ENCODE measurements around the gene FAM228A.

FAM228A gene

GRCh38 chr2:24222946-24223345 lies 48.1 kb downstream of the FAM228A start:
- no peak for TF ChIP-seq ZSCAN23 (tag by site-specific recombination; IDR thresholded peaks at IDR 0.05)
- no peak for TF ChIP-seq KLF10 (tag by site-specific recombination; IDR thresholded peaks at IDR 0.05)
- TF ChIP-seq ELK4 (IDR thresholded peaks at IDR 0.05; ENCODE audit: borderline replicate concordance, low read depth, low read length), result no peak
- TF ChIP-seq ZNF692 (tag by site-specific recombination; IDR thresholded peaks at IDR 0.05), result no peak
- no peak for TF ChIP-seq ZNF704 (tag by site-specific recombination; IDR thresholded peaks at IDR 0.05)
- TF ChIP-seq, protein P1, sequence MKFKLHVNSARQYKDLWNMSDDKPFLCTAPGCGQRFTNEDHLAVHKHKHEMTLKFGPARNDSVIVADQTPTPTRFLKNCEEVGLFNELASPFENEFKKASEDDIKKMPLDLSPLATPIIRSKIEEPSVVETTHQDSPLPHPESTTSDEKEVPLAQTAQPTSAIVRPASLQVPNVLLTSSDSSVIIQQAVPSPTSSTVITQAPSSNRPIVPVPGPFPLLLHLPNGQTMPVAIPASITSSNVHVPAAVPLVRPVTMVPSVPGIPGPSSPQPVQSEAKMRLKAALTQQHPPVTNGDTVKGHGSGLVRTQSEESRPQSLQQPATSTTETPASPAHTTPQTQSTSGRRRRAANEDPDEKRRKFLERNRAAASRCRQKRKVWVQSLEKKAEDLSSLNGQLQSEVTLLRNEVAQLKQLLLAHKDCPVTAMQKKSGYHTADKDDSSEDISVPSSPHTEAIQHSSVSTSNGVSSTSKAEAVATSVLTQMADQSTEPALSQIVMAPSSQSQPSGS (tag by site-specific recombination; IDR thresholded peaks at IDR 0.05; ENCODE audit: low read depth), result no peak
- TF ChIP-seq ZNF184 (tag by site-specific recombination; IDR thresholded peaks at IDR 0.05), result no peak
- TF ChIP-seq, protein P2, sequence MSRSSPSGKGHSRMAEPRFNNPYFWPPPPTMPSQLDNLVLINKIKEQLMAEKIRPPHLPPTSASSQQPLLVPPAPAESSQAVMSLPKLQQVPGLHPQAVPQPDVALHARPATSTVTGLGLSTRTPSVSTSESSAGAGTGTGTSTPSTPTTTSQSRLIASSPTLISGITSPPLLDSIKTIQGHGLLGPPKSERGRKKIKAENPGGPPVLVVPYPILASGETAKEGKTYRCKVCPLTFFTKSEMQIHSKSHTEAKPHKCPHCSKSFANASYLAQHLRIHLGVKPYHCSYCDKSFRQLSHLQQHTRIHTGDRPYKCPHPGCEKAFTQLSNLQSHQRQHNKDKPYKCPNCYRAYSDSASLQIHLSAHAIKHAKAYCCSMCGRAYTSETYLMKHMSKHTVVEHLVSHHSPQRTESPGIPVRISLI (tag by site-specific recombination; IDR thresholded peaks at IDR 0.05), result no peak
- no peak for TF ChIP-seq GFI1B (tag by site-specific recombination; IDR thresholded peaks at IDR 0.05)
- TF ChIP-seq ZNF664 (tag by site-specific recombination; IDR thresholded peaks at IDR 0.05), result no peak
- no peak for TF ChIP-seq ZSCAN16 (tag by site-specific recombination; IDR thresholded peaks at IDR 0.05)
- no peak for TF ChIP-seq ZNF76 (tag by site-specific recombination; IDR thresholded peaks at IDR 0.05; ENCODE audit: borderline replicate concordance, low read depth)
- TF ChIP-seq ZNF558 (tag by site-specific recombination; IDR thresholded peaks at IDR 0.05), result no peak
- no peak for TF ChIP-seq ZNF768 (tag by site-specific recombination; IDR thresholded peaks at IDR 0.05)
- no peak for TF ChIP-seq ZNF37A (tag by site-specific recombination; IDR thresholded peaks at IDR 0.05)
- no peak for TF ChIP-seq OVOL3 (tag by site-specific recombination; IDR thresholded peaks at IDR 0.05)
- no peak for TF ChIP-seq ZBTB48 (tag by site-specific recombination; IDR thresholded peaks at IDR 0.05)
- ChIA-PET POLR2A (interaction anchor here (0.7 kb wide), 1 partner anchor 138 kb away, joined by 4 read pairs; no protein-coding TSS in a partner anchor), CTCF (no interaction called here)

DNA sequence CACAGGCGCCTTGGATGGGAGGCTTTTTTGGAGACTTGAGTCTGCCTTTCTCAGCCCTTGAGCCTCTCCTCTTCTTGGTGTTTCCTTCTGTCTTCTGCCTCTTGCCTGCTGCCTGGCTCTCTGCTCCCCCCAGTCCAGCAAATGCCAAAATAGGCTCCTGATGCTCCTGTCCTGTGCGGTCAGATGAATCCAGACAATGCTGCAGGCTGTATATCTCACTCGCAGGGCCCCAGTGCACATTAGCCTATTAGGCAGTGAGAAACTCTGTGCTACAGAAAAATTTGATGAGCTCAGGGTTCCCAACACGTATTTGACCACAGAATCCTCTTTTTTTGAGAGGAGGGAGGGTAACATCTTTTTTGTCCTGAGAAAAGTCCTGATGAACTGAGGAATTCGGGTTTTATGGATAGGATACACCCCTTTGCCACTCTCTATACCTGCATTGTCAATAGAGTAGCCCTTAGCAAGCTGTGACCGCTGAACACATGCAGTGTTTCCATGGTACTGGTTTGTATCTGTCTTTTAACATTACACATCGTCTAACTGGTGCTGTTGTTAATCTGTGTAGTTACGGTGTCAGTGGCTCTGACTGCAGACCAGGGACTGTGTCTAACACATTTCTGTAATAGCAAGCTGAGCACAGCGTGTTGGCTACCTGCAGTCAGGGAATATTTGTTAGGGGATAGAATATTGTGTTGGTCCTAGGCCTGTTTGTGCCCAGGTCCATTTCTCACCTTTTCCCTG lies 50.8 kb downstream of the FAM228A start:
- Histone ChIP-seq H3K27ac (ENCODE audit: extremely low read depth, low read depth, low read length) (no peak overlapping the region), H3K4me3 (ENCODE audit: low read depth, low read length) (no peak overlapping the region), H3K36me3 (ENCODE audit: control insufficient read depth in 2 of 2, insufficient read depth in 1 of 2, low read length in 2 of 2) (peaks cover 0 to 2% of the 10 kb centered on the region in 2 experiments; a peak in 1 of 3 replicates), H3K4me1 (ENCODE audit: control insufficient read depth, insufficient read depth, low read length) (no peaks in the 10 kb centered on the region), H3K9me3 (ENCODE audit: control insufficient read depth, insufficient read depth, low read depth, low read length) (no peaks in the 10 kb centered on the region)
- POLR2A ChIA-PET, result no interaction called here
- no peak for TF ChIP-seq ZNF174 (tag by site-specific recombination; IDR thresholded peaks at IDR 0.05)
- TF ChIP-seq SALL2 (tag by site-specific recombination; IDR thresholded peaks at IDR 0.05; ENCODE audit: borderline replicate concordance), result no peak
- TF ChIP-seq ZNF426 (tag by site-specific recombination; IDR thresholded peaks at IDR 0.05), result no peak
- TF ChIP-seq ZNF37A (tag by site-specific recombination; IDR thresholded peaks at IDR 0.05), result no peak
- no peak for TF ChIP-seq ZNF18 (tag by site-specific recombination; IDR thresholded peaks at IDR 0.05)
- no peak for TF ChIP-seq ZBTB48 (tag by site-specific recombination; IDR thresholded peaks at IDR 0.05)
- no peak for TF ChIP-seq ZBTB17 (tag by site-specific recombination; IDR thresholded peaks at IDR 0.05)
- no peak for TF ChIP-seq MZF1 (tag by site-specific recombination; IDR thresholded peaks at IDR 0.05; ENCODE audit: borderline replicate concordance)
- TF ChIP-seq ZNF704 (tag by site-specific recombination; IDR thresholded peaks at IDR 0.05), result no peak
- CTCF ChIA-PET, result interaction anchor here (0.9 to 2.2 kb wide), 2 partner anchors 154 to 156 kb away, joined by 5 to 6 read pairs; no protein-coding TSS in a partner anchor

More at GRCh38 chr2:24222946-24223345, 48.1 kb downstream of the FAM228A start:
- Histone ChIP-seq H3K36me3 (ENCODE audit: control insufficient read depth in 2 of 2, insufficient read depth in 1 of 2, low read length in 2 of 2) (peaks cover 0 to 4% of the 10 kb centered on the region in 2 experiments; a peak in 1 of 3 replicates), H3K9me3 (ENCODE audit: control insufficient read depth, insufficient read depth, low read depth, low read length) (no peaks in the 10 kb centered on the region), H3K4me3 (ENCODE audit: low read depth, low read length) (no peak overlapping the region), H3K27ac (ENCODE audit: extremely low read depth, low read depth, low read length) (no peak overlapping the region), H3K4me1 (ENCODE audit: control insufficient read depth, insufficient read depth, low read length) (no peaks in the 10 kb centered on the region)

Data from HEK293 (cell line).